Measurements from ENCODE around the gene GOLGA6L7.
A peak's percentile ranks its signal among the peaks of the same experiment; 100 is the strongest.
"Not testable (repeated sequence)": the region's sequence is repeated elsewhere in the genome, so short reads cannot be mapped to it uniquely, and the experiment has no call there.

Gene GOLGA6L7

GRCh38 chr15:28848521-28848920, at the start of gene GOLGA6L7:
GOLGA6L7 (minus strand) TSS chr15:28848644; CDS start chr15:28848549, 95 bp downstream.
- not testable (repeated sequence) for DNase-seq (ENCODE audit: low read depth in 2 of 2)

GRCh38 chr15:28897861-28898585, 49.6 kb upstream of the GOLGA6L7 start:
- no peak for DNase-seq (ENCODE audit: low read depth in 2 of 2)

GRCh38 chr15:28896951-28897350, 48.5 kb upstream of the GOLGA6L7 start:
- DNase-seq (ENCODE audit: low read depth in 2 of 2): no peak

GRCh38 chr15:28895566-28895965, 47.1 kb upstream of the GOLGA6L7 start:
- DNase-seq (ENCODE audit: low read depth in 2 of 2): no peak

GRCh38 chr15:28895146-28895545, 46.7 kb upstream of the GOLGA6L7 start:
- DNase-seq (ENCODE audit: low read depth in 2 of 2): no peak

- no peak for DNase-seq (ENCODE audit: low read depth in 2 of 2)
Measured at GRCh38 chr15:28894631-28895030, 46.2 kb upstream of the GOLGA6L7 start.

GRCh38 chr15:28892789-28893610, 44.6 kb upstream of the GOLGA6L7 start:
- no peak for DNase-seq (ENCODE audit: low read depth in 2 of 2)

GRCh38 chr15:28891588-28891987, 43.1 kb upstream of the GOLGA6L7 start:
- DNase-seq (ENCODE audit: low read depth in 2 of 2): no peak

- no peak for DNase-seq (ENCODE audit: low read depth in 2 of 2)
Measured at GRCh38 chr15:28890711-28891495, 42.5 kb upstream of the GOLGA6L7 start.

GRCh38 chr15:28890291-28890690, 41.8 kb upstream of the GOLGA6L7 start:
- not testable (repeated sequence) for DNase-seq (ENCODE audit: low read depth in 2 of 2)

- not testable (repeated sequence) for DNase-seq (ENCODE audit: low read depth in 2 of 2)
Measured at GRCh38 chr15:28889871-28890270, 41.4 kb upstream of the GOLGA6L7 start.

GRCh38 chr15:28889346-28889745, 40.9 kb upstream of the GOLGA6L7 start:
- no peak for DNase-seq (ENCODE audit: low read depth in 2 of 2)

GRCh38 chr15:28888900-28889299, 40.5 kb upstream of the GOLGA6L7 start:
- no peak for DNase-seq (ENCODE audit: low read depth in 2 of 2)

GRCh38 chr15:28888302-28888894, 40.0 kb upstream of the GOLGA6L7 start:
- no peak for DNase-seq (ENCODE audit: low read depth in 2 of 2)

GRCh38 chr15:28887339-28888174, 39.1 kb upstream of the GOLGA6L7 start:
- no peak for DNase-seq (ENCODE audit: low read depth in 2 of 2)

GRCh38 chr15:28886431-28887338, 38.2 kb upstream of the GOLGA6L7 start:
- DNase-seq (ENCODE audit: low read depth in 2 of 2): no peak

- peak in 1 of 2 donors; percentile 24 for DNase-seq (ENCODE audit: low read depth in 2 of 2)
Measured at GRCh38 chr15:28885630-28886430, 37.4 kb upstream of the GOLGA6L7 start, which contains the start of gene APBA2. APBA2 (plus strand) TSS chr15:28885974; CDS start chr15:29053885, 167,911 bp downstream.

- no peak for DNase-seq (ENCODE audit: low read depth in 2 of 2)
Measured at GRCh38 chr15:28885128-28885629, 36.7 kb upstream of the GOLGA6L7 start.

Data from stimulated activated CD4-positive, alpha-beta T cell treated with anti-CD3 and anti-CD28 coated beads, Interleukin-15, amount 100 ng/mL, for 48 hours (primary cell).